H1 (cell line): ENCODE results near the gene RPS6KA2. TPM values are rescaled to one million over a fixed set of nuclear protein-coding genes. Genes with fewer than 3 reads are reported as not detected.

Experiments
- CTCF ChIA-PET: fragments of 300-600 bp; sonication (Branson Sonifier 250); formaldehyde crosslinking; loops from one replicate; lab custom pipeline; 2021; ENCODE audit not compliant: partially characterized antibody; lab: Charles Lee
- POLR2A ChIA-PET: fragments of 300-600 bp; sonication (Branson Sonifier 250); formaldehyde crosslinking; loops from one replicate; lab custom pipeline; 2021; ENCODE audit warnings: inconsistent platforms; ENCODE audit not compliant: partially characterized antibody; lab: Charles Lee
- DNase-seq, 2 experiments: peaks; one replicate each; pipeline versions ENCODE4 v3.0.0 to v3.0.0-alpha.2; 2010 to 2022; ENCODE audit warnings: low spot score in 2 of 2, low read depth in 1 of 2, mixed read lengths in 1 of 2
- FAIRE-seq: peaks from 2 replicates; lab custom pipeline; 2011; peaks lifted over from hg19 to GRCh38; lab: Jason Lieb, UNC
- H2AFZ ChIP-seq: 2 replicates; pipeline ENCODE4 v1.8.1; 2012; ENCODE audit warnings: low read length, inconsistent platforms
- H2AK5ac ChIP-seq: 2 replicates; pipeline ENCODE4 v1.6.1; 2013; ENCODE audit warnings: low read depth, low read length
- H2BK120ac ChIP-seq: replicated peaks from 2 replicates; pipeline ENCODE3; 2013; ENCODE audit warnings: low read depth, low read length, inconsistent platforms
- H2BK12ac ChIP-seq: 2 replicates; pipeline ENCODE4 v1.6.1; 2013; ENCODE audit warnings: low read depth, low read length
- H2BK15ac ChIP-seq: 2 replicates; pipeline ENCODE4 v1.6.1; 2013; ENCODE audit warnings: low read length
- H2BK20ac ChIP-seq: 2 replicates; pipeline ENCODE4 v1.6.1; 2013; ENCODE audit warnings: low read length
- H2BK5ac ChIP-seq: 2 replicates; pipeline ENCODE4 v1.6.1; 2013; ENCODE audit warnings: low read depth, low read length
- H3K14ac ChIP-seq: 2 replicates; pipeline ENCODE4 v1.6.1; 2013; ENCODE audit warnings: inconsistent platforms; ENCODE audit not compliant: insufficient read length
- H3K18ac ChIP-seq: 2 replicates; pipeline ENCODE4 v1.6.1; 2013; ENCODE audit warnings: low read length; ENCODE audit errors: extremely low read depth
- H3K23ac ChIP-seq: 2 replicates; pipeline ENCODE4 v1.6.1; 2013; ENCODE audit warnings: inconsistent platforms; ENCODE audit not compliant: insufficient read length
- H3K23me2 ChIP-seq: 2 replicates; pipeline ENCODE4 v1.6.1; 2013; ENCODE audit warnings: low read depth, low read length
- H3K27ac ChIP-seq: 2 replicates; pipeline ENCODE4 v1.6.1; 2011; ENCODE audit warnings: low read depth, low read length, inconsistent platforms
- H3K27me3 ChIP-seq, 4 experiments: replicated peaks in 1 of 4; 1 replicate in 1 of 4; 2 replicates in 3 of 4; pipeline versions ENCODE4 v1.6.1 to v1.8.1; 2011 to 2013; ENCODE audit warnings: low read length in 3 of 4, mild to moderate bottlenecking in 3 of 4, inconsistent platforms in 2 of 4, mixed read lengths in 2 of 4, moderate library complexity in 1 of 4; ENCODE audit not compliant: control insufficient read depth in 3 of 4, insufficient read depth in 3 of 4; ENCODE audit errors: extremely low read depth in 1 of 4
- H3K36me3 ChIP-seq, 4 experiments: 2 replicates each; pipeline versions ENCODE4 v1.6.1 to v1.8.1; 2011 to 2013; ENCODE audit warnings: mild to moderate bottlenecking in 4 of 4, low read length in 3 of 4, moderate library complexity in 2 of 4, control low read depth in 1 of 4, inconsistent platforms in 1 of 4; ENCODE audit not compliant: insufficient read depth in 4 of 4, control insufficient read depth in 2 of 4
- H3K4ac ChIP-seq: replicated peaks from 2 replicates; pipeline ENCODE3; 2013; ENCODE audit warnings: low read length, low read depth, mixed read lengths, inconsistent platforms; ENCODE audit not compliant: insufficient read length
- H3K4me1 ChIP-seq, 4 experiments: replicated peaks in 1 of 4; 1 replicate in 1 of 4; 2 replicates in 3 of 4; pipeline versions ENCODE4 v1.6.1 to v1.8.1; 2011 to 2013; ENCODE audit warnings: low read length in 3 of 4, inconsistent platforms in 2 of 4, mixed read lengths in 1 of 4; ENCODE audit not compliant: insufficient read depth in 4 of 4, control insufficient read depth in 3 of 4
- H3K4me2 ChIP-seq, 2 experiments: 2 replicates each; pipeline versions ENCODE4 v1.6.1 to v1.8.1; 2011 to 2013; ENCODE audit warnings: low read depth in 2 of 2, low read length in 2 of 2, control low read depth in 1 of 2, inconsistent platforms in 1 of 2, mild to moderate bottlenecking in 1 of 2; ENCODE audit not compliant: insufficient read depth in 1 of 2
- H3K4me3 ChIP-seq, 4 experiments: fragments of 200-600, 300-600 bp in 1 of 4; sonication (generic), shearing (Covaris generic), sonication (Bioruptor Twin) in 1 of 4; 2 replicates each; pipeline versions ENCODE4 v1.5.1 to v1.8.1; 2011 to 2016; ENCODE audit warnings: low read length in 4 of 4, low read depth in 3 of 4, control low read depth in 2 of 4, inconsistent platforms in 2 of 4, mild to moderate bottlenecking in 2 of 4, mixed read lengths in 1 of 4, moderate library complexity in 1 of 4; ENCODE audit not compliant: insufficient read depth in 2 of 4; ENCODE audit errors: extremely low read depth in 1 of 4
- H3K56ac ChIP-seq: replicated peaks from 2 replicates; pipeline ENCODE3; 2013; ENCODE audit warnings: low read depth, mild to moderate bottlenecking, mixed read lengths, low read length, inconsistent platforms; ENCODE audit not compliant: insufficient read length
- H3K79me1 ChIP-seq: 2 replicates; pipeline ENCODE4 v1.6.1; 2013; ENCODE audit warnings: low read depth, low read length, control low read depth
- H3K79me2 ChIP-seq, 2 experiments: 2 replicates each; pipeline versions ENCODE4 v1.6.1 to v1.8.1; 2012 to 2013; ENCODE audit warnings: low read length in 2 of 2, mild to moderate bottlenecking in 2 of 2, inconsistent platforms in 1 of 2; ENCODE audit not compliant: insufficient read depth in 2 of 2, control insufficient read depth in 1 of 2
- H3K9ac ChIP-seq, 4 experiments: replicated peaks in 1 of 4; 1 replicate in 1 of 4; 2 replicates in 3 of 4; pipeline versions ENCODE4 v1.6.1 to v1.8.1; 2011 to 2013; ENCODE audit warnings: low read depth in 3 of 4, low read length in 3 of 4, control low read depth in 2 of 4, mild to moderate bottlenecking in 2 of 4, moderate library complexity in 2 of 4, inconsistent platforms in 1 of 4; ENCODE audit errors: extremely low read depth in 1 of 4
- H3K9me3 ChIP-seq, 2 experiments: 2 replicates each; pipeline versions ENCODE4 v1.6.1 to v1.8.1; 2012 to 2013; ENCODE audit warnings: mild to moderate bottlenecking in 2 of 2, moderate library complexity in 2 of 2, control low read depth in 1 of 2, inconsistent platforms in 1 of 2, low read depth in 1 of 2, low read length in 1 of 2, mixed read lengths in 1 of 2; ENCODE audit not compliant: insufficient read depth in 2 of 2
- H4K20me1 ChIP-seq, 2 experiments: replicated peaks in 1 of 2; 2 replicates each; pipeline versions ENCODE3 to v1.8.1; 2011 to 2013; ENCODE audit warnings: inconsistent platforms in 2 of 2, low read length in 2 of 2, mild to moderate bottlenecking in 1 of 2; ENCODE audit not compliant: insufficient read depth in 2 of 2, control insufficient read depth in 1 of 2
- H4K5ac ChIP-seq: 2 replicates; pipeline ENCODE4 v1.6.1; 2013; ENCODE audit warnings: low read length, low read depth, mixed read lengths, inconsistent platforms; ENCODE audit not compliant: insufficient read length
- H4K8ac ChIP-seq: 2 replicates; pipeline ENCODE4 v1.8.0; 2013; ENCODE audit warnings: mild to moderate bottlenecking, moderate library complexity, low read length, inconsistent platforms; ENCODE audit not compliant: insufficient read depth; ENCODE audit errors: extremely low read depth
- H4K91ac ChIP-seq: replicated peaks from 2 replicates; pipeline ENCODE3; 2013; ENCODE audit warnings: low read length, mixed read lengths, inconsistent platforms; ENCODE audit not compliant: insufficient read length
- CBX8 ChIP-seq: fragments of 300-800, 300-1000 bp; sonication (generic); IDR thresholded peaks from 2 replicates; pipeline ENCODE4 v1.7.1; 2016; ENCODE audit warnings: low read depth, low read length, borderline replicate concordance
- CHD2 ChIP-seq: IDR thresholded peaks from 2 replicates; pipeline ENCODE4 v1.6.1; 2012; ENCODE audit warnings: low read length, improper control_type of control experiment
- KDM4A ChIP-seq: IDR thresholded peaks from one replicate; pipeline ENCODE4 v1.7.1; 2012; ENCODE audit warnings: low read depth, mild to moderate bottlenecking, moderate library complexity, low read length, inconsistent platforms; ENCODE audit not compliant: severe bottlenecking
- RFX5 ChIP-seq: IDR thresholded peaks from 2 replicates; pipeline ENCODE4 v1.6.1; 2011; ENCODE audit warnings: low read depth, low read length, improper control_type of control experiment, borderline replicate concordance
- RNF2 ChIP-seq: fragments of 200-900, 300-1000 bp; sonication (generic); IDR thresholded peaks from 2 replicates; pipeline ENCODE4 v1.7.1; 2016; ENCODE audit warnings: borderline replicate concordance, low read depth, mild to moderate bottlenecking, antibody characterized with exemption, low read length; ENCODE audit not compliant: poor library complexity, severe bottlenecking; ENCODE audit errors: missing control alignments
- SAP30 ChIP-seq: fragments of 300-600 bp; sonication (generic); IDR thresholded peaks from 2 replicates; pipeline ENCODE4 v1.7.1; 2012; ENCODE audit warnings: low read length, moderate library complexity, mild to moderate bottlenecking, inconsistent platforms; ENCODE audit not compliant: insufficient read depth, insufficient replicate concordance
- SP2 ChIP-seq: IDR thresholded peaks from 2 replicates; pipeline ENCODE4 v1.6.1; 2012; ENCODE audit warnings: mild to moderate bottlenecking, low read length, inconsistent platforms
- SUZ12 ChIP-seq: fragments of 200-600 bp; sonication (generic); IDR thresholded peaks from 2 replicates; pipeline ENCODE4 v1.6.1; 2012; ENCODE audit warnings: mild to moderate bottlenecking, inconsistent platforms, low read length, moderate library complexity, mixed read lengths
- TEAD4 ChIP-seq: IDR thresholded peaks from 2 replicates; pipeline ENCODE4 v1.6.1; 2012; ENCODE audit warnings: low read depth, low read length, inconsistent platforms, mixed read lengths
- WGBS, 2 experiments: shearing (Covaris generic) in 1 of 2; methylation state at CpG; one replicate each; pipeline versions ENCODE4 v1.1.6 to v1.1.7; 2013 to 2015; ENCODE audit warnings: low lambda C conversion rate in 2 of 2, mixed read lengths in 2 of 2, inconsistent platforms in 1 of 2, low coverage in 1 of 2, missing lambda C conversion rate in 1 of 2; ENCODE audit not compliant: insufficient replicate concordance in 2 of 2, insufficient coverage in 1 of 2, insufficient read length in 1 of 2; ENCODE audit errors: extremely low coverage in 1 of 2, missing lambda C conversion rate in 1 of 2; 5-methylcytosine and 5-hydroxymethylcytosine counted together
- polyA plus RNA-seq, 7 experiments: library from polyadenylated mRNA; depleted of rRNA in 3 of 7; stranded (reverse) in 5 of 7; unstranded in 2 of 7; fragments of >200 nt in 5 of 7; fragments of 200-250 nt in 2 of 7; gene quantifications; 1 replicate in 5 of 7; 2 replicates in 1 of 7; 4 replicates in 1 of 7; pipeline versions ENCODE4 v1.2.1 to v1.2.3, GENCODE V29; 2011 to 2013; ENCODE audit warnings: missing spikeins in 2 of 7, mixed read lengths in 2 of 7
- total RNA-seq: library from RNA; stranded (reverse); fragmentation: NEBNext Ultra II Directional; extraction: Animal tissue kit (Norgen Biotek cat#: 25700); gene quantifications from 2 replicates; pipeline ENCODE4 v1.2.1, GENCODE V29; 2021
- TF ChIP-seq, protein P1 (sequence below): IDR thresholded peaks from 2 replicates; pipeline ENCODE4 v1.6.1; 2012; ENCODE audit warnings: low read length, inconsistent platforms
- TF ChIP-seq, protein P2 (sequence below): IDR thresholded peaks from 2 replicates; pipeline ENCODE4 v1.6.1; 2012; ENCODE audit warnings: inconsistent platforms

RPS6KA2 gene
- total and polyA plus RNA-seq, 2 of the 8 experiments (the other 6 are each of a cell fraction or from before 2014, with no cell fraction given) = 8.8 to 25.7 TPM

DNA sequence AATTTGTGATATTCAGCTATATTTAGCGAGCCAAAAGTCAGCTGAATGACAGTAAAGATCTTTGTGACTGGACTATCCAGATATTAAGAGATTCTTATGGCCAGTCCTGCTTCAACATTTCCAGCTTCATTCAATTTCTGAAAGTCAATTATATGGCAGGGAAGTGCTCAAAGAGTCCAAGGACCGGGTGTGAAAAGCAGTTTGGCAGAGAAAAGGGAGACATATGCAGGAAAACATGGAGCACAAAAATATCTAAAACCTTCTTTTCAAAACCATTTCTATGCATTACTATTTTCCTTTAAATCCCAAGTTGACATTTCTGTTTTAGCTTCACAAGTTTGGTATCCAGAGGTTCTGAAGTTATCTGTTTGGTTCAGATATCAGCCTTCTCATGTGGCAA, 249.3 kb downstream of the RPS6KA2 start:
- H3K79me1 ChIP-seq = no peaks in the 10 kb centered on the region; the same call in 1 of the 2 replicates
- H2AFZ ChIP-seq = no peak overlapping the region
- H3K4me3 ChIP-seq = no peak overlapping the region
- H3K9me3 ChIP-seq = no peaks in the 10 kb centered on the region
- CTCF ChIA-PET = interaction anchor here (0.8 to 6.4 kb wide), 6 partner anchors 21 to 102 kb away, joined by 3 to 88 read pairs (median 7); partner anchors contain the start of gene PRR18
- no peak overlapping the region for H2BK12ac ChIP-seq
- H3K14ac ChIP-seq = no peak overlapping the region
- H3K4me1 ChIP-seq = peaks cover 0 to 4% (median 1%) of the 10 kb centered on the region in 4 experiments; a peak in 3 of 7 replicates
- H3K4me2 ChIP-seq = no peak overlapping the region
- no peak overlapping the region for H2BK120ac ChIP-seq
- no peak overlapping the region for H2BK15ac ChIP-seq
- H4K5ac ChIP-seq = no peak overlapping the region
- H2AK5ac ChIP-seq = no peak overlapping the region
- 44% methylated on average over 2 of the region's 2 CpGs; no CpG with 5 or more reads in 1 of the 2 experiments for WGBS, 2 experiments
- 0 out of 4 replicates have a peak, but pooled peaks cover 0 to 4% of the 10 kb centered on the region in 2 experiments for H3K79me2 ChIP-seq
- DNase-seq (no peak), FAIRE-seq (no peak)
- no peak overlapping the region for H3K9ac ChIP-seq
- H4K8ac ChIP-seq = no peak overlapping the region
- POLR2A ChIA-PET = interaction anchor here (0.9 to 1.5 kb wide), 4 partner anchors 13 to 58 kb away, joined by 3 to 4 read pairs (median 4); no protein-coding TSS in a partner anchor
- peaks cover 0 to 3% of the 10 kb centered on the region in 2 experiments for H4K20me1 ChIP-seq
- no peaks in the 10 kb centered on the region for H3K27me3 ChIP-seq
- H3K27ac ChIP-seq = no peak overlapping the region
- H2BK5ac ChIP-seq = no peak overlapping the region
- no peak overlapping the region for H3K23ac ChIP-seq
- H3K18ac ChIP-seq = no peak overlapping the region
- H3K23me2 ChIP-seq = peaks cover 5% of the 10 kb centered on the region
- H2BK20ac ChIP-seq = no peak overlapping the region
- no peak overlapping the region for H3K56ac ChIP-seq
- H4K91ac ChIP-seq = no peak overlapping the region
- H3K4ac ChIP-seq = no peak overlapping the region
- H3K36me3 ChIP-seq = no peaks in the 10 kb centered on the region
- TF ChIP-seq, protein P1, sequence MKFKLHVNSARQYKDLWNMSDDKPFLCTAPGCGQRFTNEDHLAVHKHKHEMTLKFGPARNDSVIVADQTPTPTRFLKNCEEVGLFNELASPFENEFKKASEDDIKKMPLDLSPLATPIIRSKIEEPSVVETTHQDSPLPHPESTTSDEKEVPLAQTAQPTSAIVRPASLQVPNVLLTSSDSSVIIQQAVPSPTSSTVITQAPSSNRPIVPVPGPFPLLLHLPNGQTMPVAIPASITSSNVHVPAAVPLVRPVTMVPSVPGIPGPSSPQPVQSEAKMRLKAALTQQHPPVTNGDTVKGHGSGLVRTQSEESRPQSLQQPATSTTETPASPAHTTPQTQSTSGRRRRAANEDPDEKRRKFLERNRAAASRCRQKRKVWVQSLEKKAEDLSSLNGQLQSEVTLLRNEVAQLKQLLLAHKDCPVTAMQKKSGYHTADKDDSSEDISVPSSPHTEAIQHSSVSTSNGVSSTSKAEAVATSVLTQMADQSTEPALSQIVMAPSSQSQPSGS = no peak
- no peak for TF ChIP-seq RFX5
- TF ChIP-seq SUZ12 = no peak
- no peak for TF ChIP-seq RNF2
- no peak for TF ChIP-seq CBX8
- no peak for TF ChIP-seq SAP30
- no peak for TF ChIP-seq CHD2
- TF ChIP-seq SP2 = no peak
- no peak for TF ChIP-seq KDM4A
- TF ChIP-seq, protein P2, sequence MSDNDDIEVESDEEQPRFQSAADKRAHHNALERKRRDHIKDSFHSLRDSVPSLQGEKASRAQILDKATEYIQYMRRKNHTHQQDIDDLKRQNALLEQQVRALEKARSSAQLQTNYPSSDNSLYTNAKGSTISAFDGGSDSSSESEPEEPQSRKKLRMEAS = no peak
- TF ChIP-seq TEAD4 = no peak
